Measurements from ENCODE around the gene FTCD. TPM values are rescaled to one million over a fixed set of nuclear protein-coding genes. Genes with fewer than 3 reads are reported as not detected.

Gene FTCD
- total RNA-seq, 1 donor from 2014 or later, result 8.8 TPM

DNA sequence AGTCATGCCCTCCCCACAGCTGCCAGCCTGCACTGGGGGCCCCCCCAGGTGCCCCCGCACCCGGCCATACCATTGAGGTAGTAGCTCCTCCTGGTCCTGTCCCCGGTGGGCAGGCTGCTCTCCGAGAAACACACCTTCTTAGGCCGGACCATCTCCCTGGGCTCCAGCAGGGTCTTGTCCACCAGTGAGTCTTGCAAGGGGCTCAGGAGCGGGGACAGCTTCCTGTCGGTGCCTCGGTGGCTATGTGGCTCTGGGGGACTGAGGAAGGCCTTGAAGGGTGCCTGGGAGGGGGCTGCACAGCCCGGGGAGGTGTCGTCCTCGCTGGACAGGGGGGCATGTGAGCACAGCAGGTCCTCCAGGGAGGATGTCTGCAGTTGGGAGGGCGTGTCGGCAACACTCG lies 12.9 kb upstream of the FTCD start:
- no peak overlapping the region for H3K4me3 Mint-ChIP-seq
- peaks cover 7% of the 10 kb centered on the region for H3K9me3 Mint-ChIP-seq
- no peak for DNase-seq (ENCODE audit: low spot score in 2 of 2, unreplicated experiment in 2 of 2)
- H3K27me3 Mint-ChIP-seq (ENCODE audit: low read depth), result no peaks in the 10 kb centered on the region
- TF ChIP-seq, protein P1, sequence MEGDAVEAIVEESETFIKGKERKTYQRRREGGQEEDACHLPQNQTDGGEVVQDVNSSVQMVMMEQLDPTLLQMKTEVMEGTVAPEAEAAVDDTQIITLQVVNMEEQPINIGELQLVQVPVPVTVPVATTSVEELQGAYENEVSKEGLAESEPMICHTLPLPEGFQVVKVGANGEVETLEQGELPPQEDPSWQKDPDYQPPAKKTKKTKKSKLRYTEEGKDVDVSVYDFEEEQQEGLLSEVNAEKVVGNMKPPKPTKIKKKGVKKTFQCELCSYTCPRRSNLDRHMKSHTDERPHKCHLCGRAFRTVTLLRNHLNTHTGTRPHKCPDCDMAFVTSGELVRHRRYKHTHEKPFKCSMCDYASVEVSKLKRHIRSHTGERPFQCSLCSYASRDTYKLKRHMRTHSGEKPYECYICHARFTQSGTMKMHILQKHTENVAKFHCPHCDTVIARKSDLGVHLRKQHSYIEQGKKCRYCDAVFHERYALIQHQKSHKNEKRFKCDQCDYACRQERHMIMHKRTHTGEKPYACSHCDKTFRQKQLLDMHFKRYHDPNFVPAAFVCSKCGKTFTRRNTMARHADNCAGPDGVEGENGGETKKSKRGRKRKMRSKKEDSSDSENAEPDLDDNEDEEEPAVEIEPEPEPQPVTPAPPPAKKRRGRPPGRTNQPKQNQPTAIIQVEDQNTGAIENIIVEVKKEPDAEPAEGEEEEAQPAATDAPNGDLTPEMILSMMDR (IDR thresholded peaks at IDR 0.05; ENCODE audit: unreplicated experiment), result no peak
- H3K27ac Mint-ChIP-seq, result no peak overlapping the region
- no peaks in the 10 kb centered on the region for H3K4me1 Mint-ChIP-seq
- H3K36me3 Mint-ChIP-seq, result peaks cover 36% of the 10 kb centered on the region

DNA sequence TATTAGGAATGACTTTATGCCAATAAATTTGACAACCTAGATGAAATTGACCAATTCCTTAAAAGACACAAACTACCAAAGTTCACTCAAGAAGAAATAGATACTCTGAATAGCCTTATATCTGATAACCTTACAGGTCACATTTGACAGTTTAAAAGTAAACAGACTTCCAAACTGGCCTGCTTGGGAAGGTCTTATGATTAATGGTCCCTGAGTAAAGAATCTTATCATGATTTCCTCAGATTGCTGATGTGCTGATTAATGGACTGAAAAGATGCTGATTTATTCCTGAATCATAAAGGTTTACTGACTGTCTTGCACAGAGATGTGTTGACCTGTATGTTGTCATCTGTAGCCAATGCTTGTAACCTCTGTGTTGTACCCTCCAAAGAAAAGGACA lies 9.7 kb upstream of the FTCD start:
- Mint-ChIP-seq H3K27ac (no peak overlapping the region), H3K4me3 (no peak overlapping the region), H3K9me3 (peaks cover 7% of the 10 kb centered on the region), H3K27me3 (ENCODE audit: low read depth) (no peaks in the 10 kb centered on the region), H3K36me3 (peaks cover 26% of the 10 kb centered on the region), H3K4me1 (no peaks in the 10 kb centered on the region)
- TF ChIP-seq, protein P1 (IDR thresholded peaks at IDR 0.05; ENCODE audit: unreplicated experiment), result no peak
- no peak for DNase-seq (ENCODE audit: low spot score in 2 of 2, unreplicated experiment in 2 of 2)

DNA sequence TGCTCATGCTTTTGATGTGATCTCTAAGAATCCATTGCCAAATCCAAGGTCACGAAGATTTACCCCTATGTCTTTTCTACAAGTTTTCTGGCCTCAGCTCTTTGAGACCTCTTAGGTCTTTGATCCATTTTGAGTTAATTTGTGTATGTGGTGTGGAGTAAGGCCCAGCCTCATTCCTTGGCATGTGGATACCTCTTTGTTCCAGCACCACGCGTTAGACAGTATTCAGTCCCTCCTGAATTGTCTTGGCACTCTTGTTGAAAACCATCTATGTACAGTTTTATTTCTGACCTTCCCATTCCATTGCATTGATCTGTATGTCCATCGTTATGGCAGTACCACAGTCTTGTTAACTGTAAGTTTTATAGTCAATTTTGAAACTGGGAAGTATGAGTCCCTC lies 8.0 kb upstream of the FTCD start:
- no peak overlapping the region for H3K27ac Mint-ChIP-seq
- no peaks in the 10 kb centered on the region for H3K27me3 Mint-ChIP-seq (ENCODE audit: low read depth)
- H3K36me3 Mint-ChIP-seq, result peaks cover 26% of the 10 kb centered on the region
- H3K4me3 Mint-ChIP-seq, result no peak overlapping the region
- H3K9me3 Mint-ChIP-seq, result peaks cover 7% of the 10 kb centered on the region
- TF ChIP-seq, protein P1 (IDR thresholded peaks at IDR 0.05; ENCODE audit: unreplicated experiment), result no peak
- DNase-seq (ENCODE audit: low spot score in 2 of 2, unreplicated experiment in 2 of 2), result no peak
- H3K4me1 Mint-ChIP-seq, result no peaks in the 10 kb centered on the region

DNA sequence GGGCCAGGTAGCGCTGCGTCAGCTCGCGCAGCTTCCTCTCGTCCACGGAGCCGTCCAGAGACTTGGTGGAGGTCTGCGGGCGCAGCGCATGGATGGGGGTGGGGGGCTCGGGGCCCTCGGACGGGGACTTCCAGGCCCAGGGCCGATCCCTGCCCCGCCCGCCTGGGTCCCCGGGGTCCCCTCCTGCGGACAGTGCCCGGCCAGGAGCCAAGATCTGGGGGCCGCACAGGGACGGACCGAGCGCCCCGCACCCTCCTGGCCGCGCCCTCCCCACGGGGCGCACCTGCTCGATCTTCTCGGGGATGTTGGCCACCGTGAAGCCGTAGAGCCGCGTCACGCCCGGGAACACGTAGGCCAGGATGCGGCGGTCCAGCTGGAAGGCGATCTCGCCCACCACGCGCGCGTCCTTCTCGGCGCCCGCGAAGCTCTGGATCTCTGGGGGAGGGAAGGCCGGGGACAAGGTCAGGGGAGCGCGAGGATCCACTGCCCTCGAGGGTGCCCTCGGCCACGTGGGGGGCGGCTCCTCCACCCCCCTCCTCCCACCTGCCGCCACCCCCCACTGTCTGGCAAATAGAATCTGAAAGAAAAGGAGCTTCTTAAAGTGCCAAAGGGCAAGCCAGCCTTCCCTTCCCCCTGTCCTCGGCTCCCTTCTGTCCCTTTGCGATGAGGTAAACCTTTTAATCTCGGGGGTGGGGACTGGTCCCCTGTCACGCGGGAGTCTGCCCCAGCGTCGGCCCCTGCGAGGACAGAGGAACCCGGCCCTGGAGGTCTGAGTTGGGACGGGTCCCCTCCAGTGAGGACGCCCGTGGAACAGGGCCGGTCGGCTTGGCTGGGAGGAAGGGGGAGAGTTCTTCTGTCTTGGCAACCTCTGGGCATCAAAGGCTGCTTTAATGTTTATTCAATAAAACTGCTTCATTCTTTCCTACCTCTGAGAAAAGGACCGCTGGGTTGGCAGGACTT lies 6.5 kb upstream of the FTCD start:
- H3K27me3 Mint-ChIP-seq (ENCODE audit: low read depth), result no peaks in the 10 kb centered on the region
- DNase-seq (ENCODE audit: low spot score in 2 of 2, unreplicated experiment in 2 of 2), result no peak
- TF ChIP-seq, protein P1 (IDR thresholded peaks at IDR 0.05; ENCODE audit: unreplicated experiment), result no peak
- no peak overlapping the region for H3K27ac Mint-ChIP-seq
- H3K9me3 Mint-ChIP-seq, result peaks cover 7% of the 10 kb centered on the region
- peaks cover 19% of the 10 kb centered on the region for H3K36me3 Mint-ChIP-seq
- H3K4me1 Mint-ChIP-seq, result no peaks in the 10 kb centered on the region
- H3K4me3 Mint-ChIP-seq, result no peak overlapping the region

DNA sequence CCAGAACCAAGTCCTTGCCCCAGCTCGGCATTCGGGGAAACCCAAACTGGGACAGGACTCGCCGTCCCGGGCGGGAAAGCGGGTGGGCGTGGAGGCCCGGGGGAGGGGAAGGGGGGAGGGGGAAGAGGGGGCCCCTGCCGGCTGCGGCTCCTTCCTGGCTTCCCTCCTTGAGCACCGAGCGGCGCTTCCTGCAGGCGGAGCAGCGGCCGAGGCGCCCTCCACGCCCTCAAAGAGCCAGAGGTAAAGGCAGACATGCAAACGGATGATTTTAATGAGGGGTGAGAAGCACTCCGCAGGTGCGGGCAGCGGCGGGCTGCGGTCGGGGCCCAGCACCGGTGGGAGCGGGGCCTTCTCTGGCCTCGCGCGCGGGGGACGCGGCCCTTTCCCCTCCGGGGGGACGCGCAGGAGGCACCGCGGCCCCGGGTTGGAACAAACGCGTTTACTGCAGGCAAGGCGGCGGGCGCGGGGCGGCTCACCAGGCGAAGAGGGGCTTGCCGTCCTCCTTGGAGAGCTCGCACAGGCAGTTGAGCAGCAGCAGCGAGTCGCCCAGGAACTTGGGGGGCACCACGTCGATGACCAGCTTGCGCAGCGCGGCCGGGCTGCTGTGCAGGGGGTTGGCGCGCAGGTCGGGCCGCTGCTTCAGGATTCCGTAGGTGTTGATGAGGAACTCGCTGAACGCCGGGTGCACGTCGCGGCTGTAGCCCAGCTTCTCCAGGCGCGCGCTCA lies 5.7 kb upstream of the FTCD start:
- Mint-ChIP-seq H3K4me1 (no peaks in the 10 kb centered on the region), H3K27me3 (ENCODE audit: low read depth) (no peaks in the 10 kb centered on the region), H3K9me3 (peaks cover 3% of the 10 kb centered on the region), H3K36me3 (peaks cover 16% of the 10 kb centered on the region), H3K4me3 (no peak overlapping the region), H3K27ac (no peak overlapping the region)
- DNase-seq (ENCODE audit: low spot score in 2 of 2, unreplicated experiment in 2 of 2), result no peak
- TF ChIP-seq, protein P1 (IDR thresholded peaks at IDR 0.05; ENCODE audit: unreplicated experiment), result no peak
